Body of pancreas (tissue), 4 donors: ENCODE results near the gene DEFB125. TPM values are rescaled to one million over a fixed set of nuclear protein-coding genes. Genes with fewer than 3 reads are reported as not detected.
A peak's percentile ranks its signal among the peaks of the same experiment; 100 is the strongest.

Experiments
- ATAC-seq: fragments of 150-250 bp; one replicate; pipeline ENCODE4 v1.9.1; 2016
- DNase-seq, 4 donors: peaks; one replicate each; pipeline ENCODE4 v3.0.0-alpha.2; 2019
- H3K27ac ChIP-seq, 4 donors: fragments of 200-600 bp; sonication (generic); 1 replicate in 3 of 4; 2 replicates in 1 of 4; pipeline versions ENCODE4 v1.5.1 to v1.6.1; 2016 to 2019; ENCODE audit warnings: mild to moderate bottlenecking in 1 of 4, mixed read lengths in 1 of 4, moderate library complexity in 1 of 4
- H3K27me3 ChIP-seq, 2 donors: fragments of 200-600 bp; sonication (generic); one replicate each; pipeline ENCODE4 v1.6.0; 2016; ENCODE audit warnings: mild to moderate bottlenecking in 1 of 2
- H3K36me3 ChIP-seq, 2 donors: fragments of 200-600 bp; sonication (generic); replicated peaks in 1 of 2; 2 replicates each; pipeline ENCODE4 v1.5.1; 2016; ENCODE audit warnings: low read depth in 2 of 2; ENCODE audit not compliant: insufficient read depth in 1 of 2
- H3K4me1 ChIP-seq: fragments of 200-600 bp; sonication (generic); one replicate; pipeline ENCODE4 v1.6.0; 2016
- H3K4me3 ChIP-seq, 2 donors: fragments of 200-600 bp; sonication (generic); 1 replicate in 1 of 2; 2 replicates in 1 of 2; pipeline ENCODE4 v1.5.1; 2016 to 2019
- H3K9me3 ChIP-seq, 3 donors: fragments of 200-600 bp; sonication (generic); 1 replicate in 2 of 3; 2 replicates in 1 of 3; pipeline ENCODE4 v1.5.1; 2016
- CTCF ChIP-seq, 7 experiments: fragments of 450-650 bp in 4 of 7; fragments of 200-600 bp in 3 of 7; sonication (generic) in 3 of 7; IDR thresholded peaks; one replicate each; pipeline ENCODE4 v1.5.1; 2016 to 2019; ENCODE audit warnings: antibody characterized with exemption in 7 of 7
- POLR2A ChIP-seq, 3 donors: fragments of 450-650 bp; IDR thresholded peaks; one replicate each; pipeline ENCODE4 v1.6.1; 2016; ENCODE audit warnings: antibody characterized with exemption in 3 of 3, mild to moderate bottlenecking in 2 of 3
- WGBS, 2 donors: methylation state at CpG; one replicate each; pipeline ENCODE4 v1.1.5; 2017; 5-methylcytosine and 5-hydroxymethylcytosine counted together
- intact Hi-C: fragments of 100-400 bp; cut with DNase I; formaldehyde crosslinking; loops from one replicate; pipeline ENCODE4 v1.15.1; 2023
- total RNA-seq, 2 donors: library from RNA; depleted of rRNA; stranded (reverse); fragments of >200 nt; gene quantifications; one replicate each; pipeline ENCODE4 v1.1.0, GENCODE V29; 2016

Gene DEFB125
- total RNA-seq, 2 donors from 2014 or later = not detected

- ATAC-seq = no peak
- WGBS, 2 donors = 59 to 69% methylated on average over 11 of the region's 11 CpGs
- DNase-seq = no peak
- Histone ChIP-seq H3K9me3 (no peaks in the 10 kb centered on the region), H3K27me3 (peaks cover 0 to 3% of the 10 kb centered on the region in 2 donors), H3K4me3 (no peak overlapping the region), H3K4me1 (no peaks in the 10 kb centered on the region), H3K36me3 (no peaks in the 10 kb centered on the region), H3K27ac (no peak overlapping the region)
- intact Hi-C loops = no loop called here
- TF ChIP-seq CTCF (IDR thresholded peaks at IDR 0.05) = peak in 2 of 7 experiments; percentile 4 to 10
- TF ChIP-seq POLR2A (IDR thresholded peaks at IDR 0.05) = no peak
Observed at GRCh38 chr20:137668-138490, 50.4 kb downstream of the DEFB125 start.

GRCh38 chr20:142290-142689 lies 54.8 kb downstream of the DEFB125 start, which contains the start of gene DEFB126:
Gene DEFB126 (plus strand): TSS chr20:142590. CDS start chr20:142629, 39 bp downstream.
- ATAC-seq (no peak), DNase-seq (no peak)
- H3K4me1 ChIP-seq = no peaks in the 10 kb centered on the region
- intact Hi-C loops = no loop called here
- no peak for TF ChIP-seq CTCF (IDR thresholded peaks at IDR 0.05)
- no peak for TF ChIP-seq POLR2A (IDR thresholded peaks at IDR 0.05)
- H3K27me3 ChIP-seq = peaks cover 3 to 4% of the 10 kb centered on the region in 2 donors
- no peak within 1 kb of the TSS for H3K27ac ChIP-seq
- WGBS, 2 donors = 23 to 27% methylated on average over 1 of the region's 1 CpG
- no peak within 1 kb of the TSS for H3K4me3 ChIP-seq
- no peaks in the 10 kb centered on the region for H3K9me3 ChIP-seq
- no peaks in the 10 kb centered on the region for H3K36me3 ChIP-seq

- H3K36me3 ChIP-seq = no peaks in the 10 kb centered on the region
- H3K9me3 ChIP-seq = no peaks in the 10 kb centered on the region
- WGBS, 2 donors = 50 to 57% methylated on average over 2 of the region's 2 CpGs
- no peak for DNase-seq
- no peak overlapping the region for H3K4me3 ChIP-seq
- TF ChIP-seq CTCF (IDR thresholded peaks at IDR 0.05) = no peak
- no peak for TF ChIP-seq POLR2A (IDR thresholded peaks at IDR 0.05)
- ATAC-seq = no peak
- intact Hi-C loops = no loop called here
- H3K27me3 ChIP-seq = peaks cover 3 to 4% of the 10 kb centered on the region in 2 donors
- no peak overlapping the region for H3K27ac ChIP-seq
- no peaks in the 10 kb centered on the region for H3K4me1 ChIP-seq
Observed at GRCh38 chr20:145877-146276, 58.4 kb downstream of the DEFB125 start.

Other genes with a start within 250 kb of the DEFB125 start
- gene DEFB126, start 54.9 kb downstream of the DEFB125 start, total RNA-seq = not detected
- not detected for gene DEFB127, start 69.8 kb downstream of the DEFB125 start, total RNA-seq
- not detected for gene DEFB128, start 102.0 kb downstream of the DEFB125 start, total RNA-seq
- not detected for gene DEFB129, start 139.6 kb downstream of the DEFB125 start, total RNA-seq
- not detected for gene DEFB132, start 170.1 kb downstream of the DEFB125 start, total RNA-seq
- gene C20orf96, start 203.1 kb downstream of the DEFB125 start, total RNA-seq = 1 to 10 TPM in 1 of 2 donors, under 1 TPM in 1; 0.33 to 1.8 TPM
- 10 to 100 TPM; 12.2 to 16.5 TPM for gene ZCCHC3, start 209.9 kb downstream of the DEFB125 start, total RNA-seq
- gene SOX12, start 237.9 kb downstream of the DEFB125 start, total RNA-seq = 10 to 100 TPM in 1 of 2 donors, 1 to 10 TPM in 1; 6.2 to 17.1 TPM